ENCODE results near the gene UBTD2.

DNA sequence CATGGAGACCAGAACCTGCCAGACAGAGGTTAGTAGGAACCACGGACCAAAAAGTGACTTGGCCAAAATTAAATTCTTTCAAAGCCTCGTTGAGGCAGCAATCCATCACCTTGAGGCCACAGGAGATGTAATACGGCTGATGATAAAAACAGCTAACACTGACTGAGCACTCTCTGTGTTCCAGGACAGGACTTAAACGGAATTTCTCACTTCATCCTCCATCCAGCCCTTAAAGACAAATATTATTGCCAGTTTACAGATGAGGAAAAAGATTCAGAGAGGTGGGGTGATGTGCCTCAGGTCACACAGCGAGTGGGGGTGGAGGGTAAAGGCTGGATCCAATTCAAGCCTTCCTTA is 120.6 kb downstream of the UBTD2 start:
- TF ChIP-seq, protein P1, sequence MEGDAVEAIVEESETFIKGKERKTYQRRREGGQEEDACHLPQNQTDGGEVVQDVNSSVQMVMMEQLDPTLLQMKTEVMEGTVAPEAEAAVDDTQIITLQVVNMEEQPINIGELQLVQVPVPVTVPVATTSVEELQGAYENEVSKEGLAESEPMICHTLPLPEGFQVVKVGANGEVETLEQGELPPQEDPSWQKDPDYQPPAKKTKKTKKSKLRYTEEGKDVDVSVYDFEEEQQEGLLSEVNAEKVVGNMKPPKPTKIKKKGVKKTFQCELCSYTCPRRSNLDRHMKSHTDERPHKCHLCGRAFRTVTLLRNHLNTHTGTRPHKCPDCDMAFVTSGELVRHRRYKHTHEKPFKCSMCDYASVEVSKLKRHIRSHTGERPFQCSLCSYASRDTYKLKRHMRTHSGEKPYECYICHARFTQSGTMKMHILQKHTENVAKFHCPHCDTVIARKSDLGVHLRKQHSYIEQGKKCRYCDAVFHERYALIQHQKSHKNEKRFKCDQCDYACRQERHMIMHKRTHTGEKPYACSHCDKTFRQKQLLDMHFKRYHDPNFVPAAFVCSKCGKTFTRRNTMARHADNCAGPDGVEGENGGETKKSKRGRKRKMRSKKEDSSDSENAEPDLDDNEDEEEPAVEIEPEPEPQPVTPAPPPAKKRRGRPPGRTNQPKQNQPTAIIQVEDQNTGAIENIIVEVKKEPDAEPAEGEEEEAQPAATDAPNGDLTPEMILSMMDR (IDR thresholded peaks at IDR 0.05) = no peak
- no peak for TF ChIP-seq POLR2A (IDR thresholded peaks at IDR 0.05)
